Islet precursor cell (in vitro differentiated cells): ENCODE measurements around the gene RLF.
"Not testable (repeated sequence)": the region's sequence is repeated elsewhere in the genome, so short reads cannot be mapped to it uniquely, and the experiment has no call there.

Source experiments
- DNase-seq: peaks from one replicate; pipeline ENCODE4 v3.0.0-alpha.2; 2018

The RLF gene

DNA sequence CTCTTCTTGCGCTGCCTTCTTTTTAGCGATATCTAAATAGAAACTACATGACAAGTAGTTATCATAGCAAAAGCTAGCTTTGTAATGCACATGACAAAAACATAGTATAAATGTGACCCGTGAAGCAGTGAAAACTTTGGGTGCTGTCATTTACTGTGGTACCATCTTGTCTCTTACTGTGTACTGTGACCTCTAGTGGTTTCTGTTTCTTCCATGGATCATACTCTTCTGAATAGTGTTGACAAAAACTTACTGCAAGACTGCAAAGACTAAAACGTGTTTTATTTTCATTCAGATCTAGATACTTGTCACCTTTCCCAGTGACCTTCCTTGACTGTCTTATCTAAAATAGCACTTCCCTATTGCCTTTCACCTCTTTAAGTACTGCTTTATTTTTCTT is 6.1 kb downstream of the RLF start:
- DNase-seq, result no peak

DNA sequence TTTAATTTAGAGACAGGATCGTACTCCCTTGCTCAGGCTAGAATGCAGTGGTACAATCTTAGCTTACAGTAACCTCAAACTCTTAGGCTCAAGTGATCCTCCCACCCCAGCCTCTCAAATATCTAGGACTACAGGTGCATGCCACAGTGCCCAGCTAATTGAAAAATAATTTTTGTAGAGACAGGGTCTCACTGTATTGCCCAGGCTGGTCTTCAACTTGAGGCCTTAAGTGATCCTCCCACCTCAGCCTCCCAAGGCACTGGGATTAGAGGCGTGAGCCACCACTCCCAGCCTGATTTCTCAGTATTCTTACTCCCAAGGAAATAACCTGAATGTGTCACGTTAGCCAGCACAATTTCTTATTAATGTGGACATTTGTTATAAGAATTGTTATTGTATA is 9.8 kb downstream of the RLF start:
- DNase-seq, result no peak

DNA sequence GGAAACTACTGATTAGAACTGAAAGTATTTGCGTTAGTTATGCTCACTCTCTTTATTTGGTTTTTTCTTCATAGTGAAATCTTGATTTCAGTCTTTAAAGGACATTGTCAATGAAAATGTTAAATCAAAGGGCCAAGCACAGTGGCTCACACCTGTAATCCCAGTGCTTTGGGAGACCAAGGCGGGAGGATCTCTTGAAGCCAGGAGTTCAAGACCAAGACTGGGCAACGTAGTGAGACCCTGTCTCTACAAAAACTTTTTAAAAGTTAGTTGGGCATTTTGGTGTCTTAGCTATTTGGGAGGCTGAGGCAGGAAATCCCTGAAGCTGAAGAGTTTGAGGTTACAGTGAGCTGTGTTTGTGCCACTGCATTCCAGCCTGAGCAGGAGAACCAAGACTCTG is 13.6 kb downstream of the RLF start:
- DNase-seq, result no peak

DNA sequence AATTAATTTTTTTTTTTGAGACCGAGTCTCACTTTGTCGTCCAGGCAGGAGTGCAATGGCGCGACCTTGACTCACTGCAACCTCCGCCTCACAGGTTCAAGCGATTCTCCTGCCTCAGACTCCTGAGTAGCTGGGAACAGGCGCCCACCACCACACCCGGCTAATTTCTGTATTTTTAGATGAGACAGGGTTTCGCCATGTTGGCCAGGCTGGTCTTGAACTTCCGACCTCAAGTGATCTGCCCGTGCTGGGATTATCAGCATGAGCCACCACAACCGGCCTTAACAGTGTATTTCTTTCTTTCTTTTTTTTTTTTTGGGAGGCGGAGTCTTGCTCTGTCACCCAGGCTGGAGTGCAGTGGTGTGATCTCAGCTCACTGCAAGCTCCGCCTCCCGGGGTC is 15.8 kb downstream of the RLF start:
- not testable (repeated sequence) for DNase-seq

DNA sequence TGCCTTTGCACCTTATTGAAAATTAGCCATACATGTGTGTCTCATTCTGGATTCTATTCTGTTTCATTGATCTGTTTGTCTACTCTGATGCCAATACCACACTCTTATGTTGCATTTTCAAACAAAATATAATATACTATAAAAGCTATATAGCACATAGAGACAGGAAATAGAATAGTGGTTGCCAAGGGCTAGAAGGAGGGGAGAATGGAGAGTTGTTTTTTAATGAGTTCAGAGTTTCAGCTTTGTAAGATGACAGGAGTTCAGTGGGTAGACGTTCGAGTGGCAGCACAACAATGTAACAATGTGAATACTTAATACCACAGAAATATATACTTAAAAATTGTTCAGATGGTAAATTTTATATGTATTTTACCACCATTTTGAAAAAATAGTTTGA is 17.0 kb downstream of the RLF start:
- DNase-seq, result no peak

DNA sequence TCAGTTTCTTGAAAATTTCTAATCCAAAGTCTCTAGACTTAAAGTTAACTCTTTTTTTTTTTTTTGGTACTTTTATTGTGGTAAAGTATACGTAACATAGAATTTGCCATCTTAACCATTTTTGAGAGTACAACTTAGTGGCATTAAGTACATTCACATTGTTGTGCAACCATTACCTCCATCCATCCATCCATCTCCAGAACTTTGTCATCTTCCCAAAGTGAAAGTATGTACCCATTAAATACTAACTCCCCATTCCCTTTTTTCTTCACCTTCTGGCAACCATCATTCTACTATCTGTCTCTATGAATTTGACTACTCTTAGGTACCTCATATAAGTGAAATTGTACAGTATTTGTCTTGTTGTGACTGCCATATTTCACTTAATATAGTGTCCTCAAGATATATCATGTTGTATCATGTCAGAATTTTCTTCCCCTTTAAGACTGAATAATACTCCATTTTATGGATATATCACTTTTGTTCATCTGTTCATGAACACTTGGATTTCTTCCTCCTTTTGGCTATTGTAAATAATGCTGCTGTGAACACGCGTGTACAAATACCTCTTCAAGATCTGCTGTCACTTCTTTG is 18.4 kb downstream of the RLF start:
- no peak for DNase-seq

DNA sequence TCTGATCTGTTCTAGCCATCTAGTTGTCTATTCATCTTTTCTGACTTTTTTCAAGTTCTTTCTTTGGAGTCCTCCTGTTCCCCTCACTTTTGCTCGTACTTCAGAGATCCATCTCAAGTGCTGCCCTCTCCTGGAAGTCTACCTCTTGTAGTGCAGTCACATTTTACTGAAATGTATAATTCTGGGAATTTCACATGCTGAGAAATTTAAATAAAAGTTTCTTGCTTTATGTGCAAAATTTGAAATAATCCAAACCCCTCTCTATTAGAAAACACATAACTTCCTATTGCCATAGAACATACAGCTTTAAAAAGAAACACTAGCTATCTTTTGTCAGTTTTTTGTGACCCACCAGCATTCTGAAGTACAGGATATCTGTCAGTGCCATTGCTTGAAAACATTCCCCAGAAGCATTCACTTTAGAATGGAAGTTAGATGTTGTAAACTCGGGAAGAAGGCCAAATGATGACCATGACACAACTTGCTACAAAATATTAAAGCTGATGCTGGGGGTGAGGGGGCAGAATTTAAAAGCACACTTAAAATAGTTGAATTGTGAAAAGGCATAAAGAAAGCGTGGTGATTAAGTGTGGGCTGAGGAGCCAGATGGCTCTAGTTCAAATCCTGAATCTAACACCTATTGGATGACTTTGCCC is 22.0 kb downstream of the RLF start:
- DNase-seq, result no peak

DNA sequence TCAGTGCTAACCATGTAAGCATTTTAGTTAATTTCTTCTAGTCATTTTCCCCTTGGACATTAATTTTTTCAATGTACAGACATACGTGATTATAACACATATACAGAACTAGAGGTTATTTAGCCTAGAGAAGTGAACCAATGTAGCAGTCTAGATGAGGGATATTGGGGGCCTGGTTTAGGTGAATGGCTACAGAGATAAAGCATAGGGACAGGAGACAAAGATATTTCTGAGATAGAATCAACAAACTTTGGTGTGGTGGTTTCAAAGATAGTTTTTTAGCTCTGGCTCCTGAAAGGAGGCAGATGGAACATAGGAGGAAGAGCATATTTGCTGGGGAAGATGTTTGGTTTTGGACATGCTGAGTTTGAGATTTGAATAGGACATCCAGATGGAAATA is 23.0 kb downstream of the RLF start:
- DNase-seq, result no peak

DNA sequence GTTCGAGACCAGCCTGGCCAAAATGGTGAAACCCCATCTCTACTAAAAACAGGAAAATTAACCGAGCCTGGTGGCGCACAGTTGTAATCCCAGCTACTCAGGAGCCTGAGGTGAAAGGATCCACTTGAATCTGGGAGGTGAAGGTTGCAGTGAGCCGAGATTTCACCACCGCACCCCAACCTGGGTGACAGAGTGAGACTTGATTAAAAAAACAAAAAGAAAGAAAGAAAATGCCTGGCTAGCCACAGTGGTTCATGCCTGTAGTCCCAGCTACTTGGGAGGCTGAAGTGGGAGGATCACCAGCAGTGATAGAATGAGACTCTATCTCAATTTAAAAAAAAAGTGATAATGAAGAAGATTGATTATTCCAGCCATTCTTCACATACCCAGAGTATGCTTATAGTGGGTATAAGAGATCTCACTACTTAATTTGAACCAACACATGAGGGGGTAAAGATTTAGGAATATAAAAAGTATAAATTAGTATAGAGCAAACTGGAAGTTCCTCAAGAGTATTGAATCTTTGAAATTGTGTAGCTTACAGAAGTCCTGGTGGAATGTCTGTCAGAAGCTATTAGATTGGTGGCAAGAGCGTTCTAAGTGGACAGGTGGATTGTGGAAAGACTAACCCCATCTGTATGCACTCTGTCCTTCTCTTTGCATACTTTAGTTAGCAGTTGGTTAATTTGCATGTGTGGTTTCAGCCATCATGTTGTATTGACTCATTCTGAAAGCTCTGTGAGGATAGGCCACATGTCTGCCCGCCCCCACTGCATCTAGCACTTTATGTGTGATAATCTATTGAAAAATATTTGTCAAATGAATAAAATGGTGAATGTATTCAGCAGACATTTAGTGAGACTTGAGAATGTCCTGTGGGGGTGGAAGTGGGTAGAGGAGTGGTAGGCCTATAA is 25.0 kb downstream of the RLF start:
- DNase-seq, result no peak

DNA sequence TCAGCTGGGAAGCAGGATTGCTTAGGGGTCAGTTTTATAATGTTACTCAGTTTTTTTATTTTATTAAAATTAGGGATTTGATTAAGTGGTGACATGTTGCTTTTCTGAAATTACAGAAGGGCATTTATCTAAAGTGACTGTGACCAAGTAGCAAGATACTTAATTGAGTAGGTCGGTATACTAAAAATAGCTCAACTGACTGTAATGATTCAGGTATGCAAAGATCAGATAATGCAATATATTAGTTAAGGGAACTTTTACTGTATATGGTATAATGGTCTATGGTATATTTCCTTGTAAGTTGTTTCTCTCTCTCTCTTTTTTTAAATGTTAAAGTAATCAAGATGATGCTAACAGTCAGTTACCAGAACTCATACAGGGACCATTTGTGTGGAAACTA is 26.2 kb downstream of the RLF start:
- no peak for DNase-seq

DNA sequence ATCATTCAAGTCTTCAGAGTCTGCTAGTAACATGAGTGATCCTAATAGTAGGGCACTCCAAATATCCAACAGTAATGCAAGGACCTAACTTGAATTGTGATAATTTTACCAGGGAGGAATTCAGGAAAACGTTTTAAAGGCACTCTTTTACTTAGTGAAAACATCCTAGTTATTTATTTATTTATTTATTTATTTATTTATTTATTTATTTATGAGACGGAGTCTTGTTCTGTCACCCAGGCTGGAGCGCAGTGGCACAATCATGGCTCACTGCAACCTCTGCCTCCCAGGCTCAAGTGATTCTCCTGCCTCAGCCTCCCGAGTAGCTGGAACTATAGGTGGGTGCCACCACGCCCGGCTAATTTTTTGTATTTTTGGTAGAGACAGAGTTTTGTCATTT is 33.5 kb downstream of the RLF start:
- not testable (repeated sequence) for DNase-seq

DNA sequence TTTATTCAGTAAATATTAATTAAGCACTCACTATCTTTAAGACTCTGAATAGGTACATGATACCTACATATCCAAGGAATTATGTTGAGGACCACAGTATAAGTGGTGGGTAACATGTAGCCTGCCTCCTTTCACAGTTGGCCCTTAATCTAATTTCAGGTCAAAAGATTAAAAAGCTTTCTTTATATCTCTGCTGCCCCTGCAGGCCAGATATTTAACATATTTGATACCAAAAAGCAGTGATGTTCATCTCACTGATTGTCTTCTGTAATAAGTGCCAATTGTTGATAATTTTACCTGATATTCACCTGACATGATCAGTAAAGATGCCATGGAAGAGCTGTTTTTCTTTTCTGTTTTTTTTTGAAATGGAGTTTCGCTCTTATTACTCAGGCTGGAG is 36.5 kb downstream of the RLF start:
- no peak for DNase-seq

DNA sequence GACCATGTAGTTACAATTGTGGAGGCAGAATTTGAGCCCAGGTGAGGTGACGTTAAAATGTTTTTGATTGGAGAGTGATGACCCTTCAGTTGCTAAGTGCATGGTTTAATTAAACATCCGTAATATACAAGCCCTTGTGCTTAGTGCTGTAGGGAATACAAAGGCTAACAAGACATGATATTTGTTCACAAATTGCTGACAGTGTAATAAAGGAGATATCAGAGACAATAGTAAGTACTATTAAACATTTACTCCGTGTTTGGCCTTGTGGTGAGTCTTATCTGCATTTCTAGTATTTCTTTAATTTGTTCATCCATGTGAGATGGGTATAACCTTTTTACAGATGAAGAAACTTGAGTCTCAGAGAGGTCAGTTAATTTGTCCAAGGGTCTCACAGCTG is 37.9 kb downstream of the RLF start:
- DNase-seq, result no peak

DNA sequence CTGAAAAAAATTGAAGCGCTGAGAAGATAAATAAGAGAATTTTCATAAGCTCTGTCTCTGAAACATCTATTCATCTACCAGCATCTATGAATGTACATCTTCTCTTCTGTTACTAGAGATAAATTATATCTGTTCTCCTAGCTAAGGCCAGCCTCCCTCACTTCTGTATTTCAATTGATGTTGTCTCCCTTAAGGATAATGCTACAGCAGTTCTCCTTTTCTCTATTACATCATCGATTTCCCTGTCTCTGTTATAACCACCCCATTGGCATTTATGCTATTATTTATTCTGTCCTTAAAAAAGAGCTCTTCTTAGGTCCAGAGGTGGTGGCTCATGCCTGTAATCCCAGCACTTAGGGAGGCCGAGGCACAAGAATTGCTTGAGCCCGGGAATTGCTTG is 43.7 kb downstream of the RLF start:
- no peak for DNase-seq

DNA sequence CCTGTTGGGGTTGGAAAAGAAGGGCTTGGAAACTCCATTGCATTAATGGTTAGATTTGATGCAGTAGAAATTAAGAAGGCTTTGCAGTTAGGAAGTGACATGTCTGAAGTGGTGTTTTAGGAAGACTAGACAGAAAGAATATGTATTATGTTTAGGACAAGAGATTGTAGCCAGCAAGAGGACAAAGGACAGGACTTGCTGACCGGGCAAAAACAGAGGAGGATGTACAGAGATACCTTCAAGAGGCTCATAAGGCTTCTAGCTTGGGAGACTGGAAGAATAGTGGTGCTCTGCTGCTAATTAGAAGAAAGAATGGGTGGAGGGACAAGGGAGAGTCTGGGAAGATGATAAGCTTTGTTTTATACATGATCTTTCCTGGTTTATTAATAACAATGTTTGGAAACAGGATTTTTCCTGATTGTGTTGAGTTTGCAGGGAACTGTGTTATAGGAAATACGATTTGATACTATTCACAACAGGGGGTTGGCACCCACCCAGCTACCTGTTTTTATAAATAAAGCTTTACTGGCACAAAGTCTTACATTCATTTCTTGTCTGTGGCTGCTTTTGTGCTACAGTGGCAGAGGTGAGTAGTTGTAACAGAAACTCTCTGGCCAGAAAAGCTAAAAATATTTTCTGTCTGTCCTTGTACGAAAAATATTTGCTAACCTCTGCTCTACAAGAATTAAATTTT is 49.5 kb downstream of the RLF start:
- DNase-seq, result no peak

DNA sequence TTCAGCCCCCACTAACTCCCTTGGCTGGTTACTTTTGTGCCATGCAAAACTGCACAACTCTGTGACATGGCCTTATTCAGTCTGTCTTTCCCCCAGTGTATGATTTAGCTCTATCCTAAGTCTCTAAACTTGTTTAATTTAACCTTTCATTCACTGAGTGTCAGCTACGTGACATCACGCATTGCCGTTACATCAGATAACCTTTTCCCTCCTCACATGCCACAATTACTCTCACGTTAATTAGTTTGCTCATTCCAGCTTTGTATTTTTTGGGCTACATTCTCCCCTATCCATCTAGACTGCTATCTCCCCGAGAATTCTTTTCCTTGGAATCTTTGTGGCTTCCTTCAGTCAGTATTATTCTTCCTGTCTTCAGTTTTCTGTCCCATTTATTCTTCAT is 57.1 kb downstream of the RLF start:
- no peak for DNase-seq

DNA sequence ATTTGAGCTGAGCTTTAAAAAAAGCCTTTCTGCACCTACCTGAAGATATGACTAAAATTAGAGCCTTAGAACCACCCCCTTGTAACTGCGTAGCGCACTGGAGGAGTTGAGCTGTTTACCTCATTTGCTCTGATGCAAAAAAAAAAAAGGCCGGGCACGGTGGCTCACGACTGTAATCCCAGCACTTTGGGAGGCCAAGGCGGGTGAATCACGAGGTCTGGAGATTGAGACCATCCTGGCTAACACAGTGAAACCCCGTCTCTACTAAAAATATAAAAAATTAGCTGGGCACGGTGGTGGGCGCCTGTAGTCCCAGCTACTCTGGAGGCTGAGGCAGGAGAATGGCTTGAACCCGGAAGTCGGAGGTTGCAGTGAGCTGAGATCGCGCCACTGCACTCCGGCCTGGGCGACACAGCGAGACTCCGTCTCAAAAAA is 60.3 kb downstream of the RLF start:
- DNase-seq, result not testable (repeated sequence)

DNA sequence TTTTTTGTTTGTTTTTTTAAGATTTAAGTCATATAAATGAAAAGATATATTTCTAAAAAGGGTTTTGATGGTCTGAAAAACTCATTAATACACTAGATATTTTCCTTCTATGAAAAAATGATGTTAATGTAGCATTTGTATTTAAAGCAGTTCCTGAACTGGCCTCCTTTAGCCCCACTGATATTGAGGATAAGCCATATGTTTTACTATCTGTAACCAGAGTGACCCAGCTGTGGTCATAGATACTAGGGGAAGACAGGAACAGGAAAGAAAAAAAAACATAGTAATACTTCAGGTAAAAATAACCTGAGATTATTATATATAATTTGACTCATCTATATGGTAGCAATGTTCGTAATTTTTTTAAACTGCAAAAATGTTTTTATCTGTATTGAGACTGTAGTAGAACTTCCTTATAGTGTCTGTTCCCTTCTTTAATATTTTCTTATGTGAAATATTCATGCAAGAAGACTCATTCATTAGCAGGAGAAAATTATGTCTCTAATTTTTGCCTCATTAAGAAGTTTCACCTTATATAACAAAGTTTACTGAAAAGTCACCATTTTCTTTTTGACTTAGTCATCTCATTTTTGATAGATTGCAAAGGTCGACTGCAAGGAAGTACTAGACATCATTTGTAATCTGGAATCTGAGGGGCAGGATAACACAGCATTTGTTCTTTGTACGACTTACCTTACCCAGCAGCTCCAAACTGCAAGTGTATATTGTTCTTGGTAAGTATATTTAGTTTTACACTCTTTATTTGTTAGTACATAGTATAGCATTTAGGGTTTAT is 61.0 kb downstream of the RLF start:
- no peak for DNase-seq

DNA sequence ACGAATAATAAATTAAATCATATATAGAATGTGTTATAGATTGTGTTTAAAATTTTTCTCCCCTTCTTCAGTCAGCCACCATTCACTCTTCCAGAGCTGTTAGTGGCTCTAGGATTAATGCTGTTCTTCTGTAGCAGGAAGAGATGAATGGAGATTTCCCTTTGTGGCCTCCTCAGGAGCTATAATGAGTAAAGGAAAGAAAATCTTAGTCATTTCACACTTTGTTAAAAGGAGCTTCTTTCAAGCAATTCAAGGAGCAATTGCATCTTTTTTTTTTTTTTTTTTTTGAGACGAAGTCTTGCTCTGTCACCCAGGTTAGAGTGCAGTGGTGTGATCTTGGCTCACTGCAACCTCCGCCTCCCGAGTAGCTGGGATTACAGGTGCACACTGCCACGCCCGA is 62.9 kb downstream of the RLF start:
- DNase-seq, result no peak

DNA sequence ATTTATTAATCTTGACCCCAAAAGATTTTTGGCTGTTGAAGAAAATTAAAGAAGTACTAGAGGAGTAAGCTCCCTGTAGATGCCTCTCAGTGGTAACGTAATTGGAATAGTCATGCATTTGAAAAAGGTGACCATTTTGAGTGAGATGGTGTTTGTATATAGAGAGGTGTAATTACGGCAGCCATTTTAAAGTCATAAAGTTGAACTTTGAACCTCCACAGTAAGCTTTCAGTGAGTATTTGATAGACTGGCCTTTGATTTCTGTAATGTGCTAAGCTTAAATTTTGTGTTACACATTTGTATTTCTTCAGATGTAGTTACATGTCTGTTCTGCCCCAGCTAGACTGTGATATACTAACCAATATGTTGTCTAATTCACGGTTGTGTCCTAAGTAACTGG is 65.0 kb downstream of the RLF start:
- no peak for DNase-seq

DNA sequence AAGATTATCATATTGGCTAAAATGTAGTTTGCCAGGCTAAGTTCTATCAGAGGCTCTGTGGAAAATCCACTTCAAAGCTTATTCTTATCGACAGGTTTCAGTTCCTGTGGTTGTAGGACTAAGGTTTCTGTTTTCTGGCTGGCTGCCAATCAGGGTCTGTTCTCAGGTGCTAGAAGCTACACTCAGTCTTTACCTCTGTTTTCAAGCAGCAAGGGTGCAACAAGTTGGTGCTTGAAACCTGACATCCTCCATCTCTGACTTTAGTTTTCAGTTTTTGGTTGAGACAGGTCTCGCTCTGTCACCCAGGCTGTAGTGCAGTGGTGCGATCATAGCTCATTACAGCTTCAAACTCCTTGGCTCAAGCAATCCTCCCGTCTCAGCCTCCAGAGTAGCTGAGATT is 71.3 kb downstream of the RLF start:
- no peak for DNase-seq

DNA sequence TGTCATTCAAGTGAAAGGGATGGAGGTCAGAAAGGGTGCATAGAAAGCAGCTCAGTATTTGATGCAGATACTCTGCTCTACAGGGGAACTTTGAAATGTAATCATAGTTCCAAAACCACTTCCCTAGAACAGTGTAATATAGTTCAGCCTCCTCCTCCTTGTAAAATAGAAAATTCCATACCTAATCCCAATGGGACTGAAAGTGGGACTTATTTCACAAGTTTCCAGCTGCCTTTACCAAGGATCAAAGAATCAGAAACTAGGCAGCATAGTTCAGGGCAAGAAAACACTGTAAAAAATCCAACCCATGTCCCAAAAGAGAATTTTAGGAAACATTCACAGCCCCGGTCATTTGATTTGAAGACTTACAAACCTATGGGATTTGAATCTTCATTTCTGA is 78.4 kb downstream of the RLF start:
- no peak for DNase-seq

DNA sequence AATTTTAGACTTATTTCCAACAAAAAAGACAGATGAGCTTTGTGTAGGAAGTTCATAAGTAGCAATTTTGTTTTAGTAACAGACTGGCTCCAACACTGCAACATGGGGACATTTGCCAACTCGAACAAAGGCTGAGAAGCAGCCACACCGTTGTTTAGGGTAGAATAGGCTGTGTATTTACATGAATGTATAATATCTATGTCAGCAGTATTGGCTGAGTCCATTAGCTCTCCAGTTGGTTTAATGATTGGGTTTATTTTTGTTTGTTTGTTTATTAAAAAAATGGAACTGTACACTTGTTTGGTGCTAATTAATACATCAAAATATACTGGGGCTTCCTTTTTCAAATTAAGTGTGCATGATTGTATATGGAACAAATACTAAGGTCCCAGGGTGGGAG is 79.2 kb downstream of the RLF start:
- DNase-seq, result no peak
